Adrenal gland (tissue), 5 donors: ENCODE measurements around the gene RNU5B-1.

Experiments used
- CTCF ChIP-seq, 6 experiments: fragments of 450-650 bp in 4 of 6; fragments of 200-600 bp in 2 of 6; sonication (generic) in 1 of 6; IDR thresholded peaks; 1 replicate in 5 of 6; 2 replicates in 1 of 6; pipeline versions ENCODE4 v1.5.1 to v1.8.0; 2016 to 2021; ENCODE audit warnings: antibody characterized with exemption in 6 of 6, mild to moderate bottlenecking in 2 of 6, moderate library complexity in 1 of 6
- POLR2A ChIP-seq, 2 donors: fragments of 450-650 bp; IDR thresholded peaks; one replicate each; pipeline ENCODE4 v1.6.1; 2017; ENCODE audit warnings: antibody characterized with exemption in 2 of 2, mild to moderate bottlenecking in 2 of 2, moderate library complexity in 1 of 2
- donor health status: DM: no; HTN: no; CAD: no.

GRCh38 chr15:65307978-65308377, 3.5 kb downstream of the RNU5B-1 start:
- no peak for TF ChIP-seq POLR2A (IDR thresholded peaks at IDR 0.05)
- no peak for TF ChIP-seq CTCF (IDR thresholded peaks at IDR 0.05)
